ENCODE measurements around the gene DCTN3. TPM values are rescaled to one million over a fixed set of nuclear protein-coding genes. Genes with fewer than 3 reads are reported as not detected.

Gene DCTN3
- 18.1 and 20.7 TPM in 2 replicates for total RNA-seq (2013; cell fraction: nucleolus; rRNA removed)
- total RNA-seq (2014; rRNA removed) (87.3 and 103 TPM in 2 replicates), total RNA-seq (2014; rRNA removed; fragmentation: Illumina TruSeq; extraction: Trizol) (43.2 and 45.6 TPM in 2 replicates), total RNA-seq (2021) (74.6 and 79.1 TPM in 2 replicates), polyA plus RNA-seq (2011; rRNA removed) (56.5 and 75.6 TPM in 2 replicates), polyA plus RNA-seq (2014; fragmentation: Illumina TruSeq; extraction: Trizol) (26.9 and 57.8 TPM in 2 replicates), polyA plus RNA-seq (2014; fragmentation: Nextera tagmentation; extraction: Ambion mirVana) (10 to 100 TPM; 19.0 to 52.0 TPM), polyA plus RNA-seq (2014; rRNA removed) (66.7 and 68.0 TPM in 2 replicates), polyA plus RNA-seq (2016; fragmentation: Nextera tagmentation; extraction: Ambion mirVana) (100 to 1,000 TPM; 101 to 120 TPM), polyA minus RNA-seq (2011; rRNA and poly(A)+ RNA removed) (45.4 and 61.2 TPM in 2 replicates), Bru-seq, nascent RNA (percentile 85 among the genes with signal in this experiment), BruChase-seq, experiment 1, labeled RNA remaining after a 6-hour chase (percentile 82 among the genes with signal in this experiment), BruChase-seq, experiment 2, labeled RNA remaining after a 2-hour chase (percentile 75 among the genes with signal in this experiment)
- 115 TPM for polyA plus RNA-seq (2011; ENCODE audit: low read depth)
- polyA plus RNA-seq (2011; cell fraction: cytosol; rRNA removed): 102 TPM in 2 replicates
- 94.9 and 105 TPM in 2 replicates for polyA plus RNA-seq (2011; cell fraction: nucleus; rRNA removed)
- polyA plus RNA-seq (2012): 101 and 126 TPM in 2 replicates
- 12.0 and 16.7 TPM in 2 replicates for polyA minus RNA-seq (2011; cell fraction: cytosol; rRNA and poly(A)+ RNA removed)
- 24.7 and 43.0 TPM in 2 replicates for polyA minus RNA-seq (2011; cell fraction: nucleus; rRNA and poly(A)+ RNA removed)
- long read RNA-seq, experiment 1, transcript DCTN3-201 (7 exons, 808 nt): major isoform, 48 of 53 reads
- long read RNA-seq, experiment 1, partial matches to known transcripts: 0 of 53 reads
- long read RNA-seq, experiment 1, other reads (novel, unspliced or antisense): 3 of 53 reads
- long read RNA-seq, experiment 2, transcript DCTN3-201 (7 exons, 808 nt): major isoform, 105 of 116 reads
- long read RNA-seq, experiment 2, partial matches to known transcripts: 1 of 116 reads
- long read RNA-seq, experiment 2, other reads (novel, unspliced or antisense): 6 of 116 reads

DNA sequence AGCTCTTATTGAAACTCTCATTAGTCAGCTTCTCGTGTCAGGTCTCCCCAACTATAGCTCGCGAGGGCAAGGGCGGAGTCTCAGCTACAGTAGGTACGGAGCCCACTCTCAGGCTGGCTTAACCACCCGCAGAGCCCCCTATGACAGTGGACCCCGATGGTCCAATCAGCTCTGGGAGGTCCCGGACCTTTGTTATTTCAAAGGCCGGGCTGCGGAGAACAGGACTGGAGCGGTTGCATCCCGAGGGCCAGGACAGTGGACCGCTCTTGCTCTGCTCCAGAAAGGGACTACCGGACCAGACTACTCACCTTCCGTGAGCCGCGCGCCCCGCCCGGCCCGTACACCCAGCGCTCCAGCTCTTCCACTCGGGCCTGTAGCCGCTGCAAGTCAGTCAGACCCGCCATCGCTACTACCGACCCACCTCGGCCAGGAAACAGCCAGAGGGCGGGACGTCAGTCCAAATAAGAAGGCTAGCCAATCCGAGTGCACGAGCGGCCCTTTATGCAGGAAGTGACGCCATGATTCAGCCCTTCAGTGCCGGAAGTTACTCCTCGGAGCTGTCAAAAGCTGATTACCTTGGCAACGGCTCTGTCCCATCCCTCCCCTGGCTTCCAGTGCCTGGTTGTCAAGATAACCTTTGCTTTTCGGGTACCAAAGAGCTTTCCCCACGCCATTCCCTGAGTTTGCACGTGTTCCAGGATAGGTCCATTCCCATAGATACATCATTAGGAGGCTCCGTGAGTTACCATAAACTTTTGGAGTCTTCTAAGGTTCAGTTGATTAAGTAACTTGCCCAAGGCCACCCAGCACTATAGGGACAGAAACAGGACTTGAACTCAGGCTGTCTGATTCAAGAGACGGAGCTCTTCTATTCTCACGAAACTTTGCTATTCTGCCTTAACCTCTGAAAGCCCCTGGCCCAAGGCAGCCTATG, at the start of gene DCTN3:
DCTN3 (minus strand) TSS at position 435 of the 934 bp plus-strand sequence; CDS start at position 404, 31 bp downstream.
- TSS peak; percentile 70 for BruUV-seq (replicated peaks)
- DNase-seq (ENCODE audit: low read depth, low spot score) (peak; percentile 77), FAIRE-seq (peak; percentile 100), ATAC-seq (peak; percentile 100)
- POLR2A ChIA-PET: interaction anchor here (0.9 to 1.5 kb wide), 5 partner anchors 9 to 43 kb away, joined by 3 to 8 read pairs (median 6); partner anchors contain the start of genes RPP25L and SIGMAR1
- RAD21 ChIA-PET (ENCODE audit: unreplicated experiment): interaction anchor here (0.7 to 1.9 kb wide), 4 partner anchors 14 to 45 kb away, joined by 3 to 9 read pairs (median 6); partner anchors contain the start of gene SIGMAR1
- Histone ChIP-seq H3K27me3 (replicated peaks in 1 of 2; ENCODE audit: control insufficient read depth in 2 of 2, insufficient read depth in 2 of 2, low read length in 1 of 2) (peaks cover 6 to 7% of the 10 kb centered on the region in 2 experiments; a peak in 2 of 4 replicates), H2AFZ (ENCODE audit: control insufficient read depth, low read depth, low read length) (peak within 1 kb of the TSS; percentile 98), H3K36me3 (ENCODE audit: control insufficient read depth in 2 of 2, insufficient read depth in 2 of 2, low read length in 1 of 2) (peaks cover 3 to 4% of the 10 kb centered on the region in 2 experiments; a peak in 2 of 4 replicates), H3K79me2 (ENCODE audit: control insufficient read depth, insufficient read depth, low read length) (peaks cover 2% of the 10 kb centered on the region; the same call in 1 of the 2 replicates), H3K4me1 (ENCODE audit: control insufficient read depth, insufficient read depth, low read length) (peaks cover 6% of the 10 kb centered on the region), H3K9me3 (replicated peaks; ENCODE audit: control insufficient read depth, insufficient read depth, low read length) (no peaks in the 10 kb centered on the region; the same call in 2 of the 3 replicates), H3K27ac (ENCODE audit: control insufficient read depth, insufficient read depth) (peak within 1 kb of the TSS; percentile 14; the same call in 1 of the 2 replicates), H3K4me3 (peak within 1 kb of the TSS; percentile 96), H4K20me1 (ENCODE audit: control insufficient read depth, insufficient read depth) (no peaks in the 10 kb centered on the region), H3K9ac (ENCODE audit: control insufficient read depth, insufficient read depth, low read length) (peak within 1 kb of the TSS; percentile 84), H3K4me2 (ENCODE audit: control insufficient read depth, insufficient read depth) (peak within 1 kb of the TSS; percentile 84)
- intact Hi-C loops (cut with micrococcal nuclease; ENCODE audit: unreplicated experiment) (no loop called here), in situ Hi-C loops (cut with MboI) (no loop called here)
- CTCF ChIA-PET: interaction anchor here (0.8 to 4.9 kb wide), 8 partner anchors 9 to 242 kb away, joined by 3 to 58 read pairs (median 6); partner anchors contain the start of genes RPP25L and SIGMAR1
- SMC1A ChIA-PET (ENCODE audit: uncharacterized antibody, unreplicated experiment): interaction anchor here (0.6 to 2.6 kb wide), 8 partner anchors 8 to 82 kb away, joined by 3 to 12 read pairs (median 4); partner anchors contain the start of gene RPP25L
- 4% methylated on average over 43 of the region's 43 CpGs for WGBS (ENCODE audit: insufficient coverage, insufficient replicate concordance, low lambda C conversion rate, missing lambda C conversion rate)
- TF ChIP-seq IKZF1 (conservative IDR thresholded peaks at IDR 0.05) (0 out of 2 replicates have a peak, but pooled peaks have one; percentile 8), CREB1 (IDR thresholded peaks at IDR 0.05; ENCODE audit: low read depth) (peak; percentile 93), TARDBP (IDR thresholded peaks at IDR 0.05; ENCODE audit: borderline replicate concordance) (no peak), LARP7 (IDR thresholded peaks at IDR 0.05) (peak; percentile 41; the same call in 1 of the 2 replicates), PML (IDR thresholded peaks at IDR 0.05; ENCODE audit: low read length) (no peak), FOS (IDR thresholded peaks at IDR 0.05; ENCODE audit: borderline replicate concordance, extremely low read depth, insufficient read length) (no peak), FOXK2 (IDR thresholded peaks at IDR 0.05) (no peak), POU2F2 (IDR thresholded peaks at IDR 0.05; ENCODE audit: borderline replicate concordance, low read depth, low read length) (peak; percentile 44; the same call in 2 of the 3 replicates), NBN (IDR thresholded peaks at IDR 0.05) (0 out of 2 replicates have a peak, but pooled peaks have one; percentile 46), KAT2A (conservative IDR thresholded peaks at IDR 0.05; ENCODE audit: control insufficient read depth, low read depth, low read length) (no peak), GATAD2B (conservative IDR thresholded peaks at IDR 0.05; ENCODE audit: low read depth) (peak; percentile 39; the same call in 1 of the 2 replicates), BMI1 (IDR thresholded peaks at IDR 0.05; ENCODE audit: borderline replicate concordance) (peak; percentile 93), RFX5 (IDR thresholded peaks at IDR 0.05; ENCODE audit: low read depth, low read length) (peak; percentile 60; the same call in 1 of the 2 replicates), HDGF (IDR thresholded peaks at IDR 0.05) (0 out of 2 replicates have a peak, but pooled peaks have one; percentile 41)
- TF ChIP-seq, protein P1, sequence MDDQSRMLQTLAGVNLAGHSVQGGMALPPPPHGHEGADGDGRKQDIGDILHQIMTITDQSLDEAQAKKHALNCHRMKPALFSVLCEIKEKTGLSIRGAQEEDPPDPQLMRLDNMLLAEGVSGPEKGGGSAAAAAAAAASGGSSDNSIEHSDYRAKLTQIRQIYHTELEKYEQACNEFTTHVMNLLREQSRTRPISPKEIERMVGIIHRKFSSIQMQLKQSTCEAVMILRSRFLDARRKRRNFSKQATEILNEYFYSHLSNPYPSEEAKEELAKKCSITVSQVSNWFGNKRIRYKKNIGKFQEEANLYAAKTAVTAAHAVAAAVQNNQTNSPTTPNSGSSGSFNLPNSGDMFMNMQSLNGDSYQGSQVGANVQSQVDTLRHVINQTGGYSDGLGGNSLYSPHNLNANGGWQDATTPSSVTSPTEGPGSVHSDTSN (IDR thresholded peaks at IDR 0.05; ENCODE audit: insufficient replicate concordance, low read depth, low read length): peak; percentile 81
- TF ChIP-seq, protein P2, sequence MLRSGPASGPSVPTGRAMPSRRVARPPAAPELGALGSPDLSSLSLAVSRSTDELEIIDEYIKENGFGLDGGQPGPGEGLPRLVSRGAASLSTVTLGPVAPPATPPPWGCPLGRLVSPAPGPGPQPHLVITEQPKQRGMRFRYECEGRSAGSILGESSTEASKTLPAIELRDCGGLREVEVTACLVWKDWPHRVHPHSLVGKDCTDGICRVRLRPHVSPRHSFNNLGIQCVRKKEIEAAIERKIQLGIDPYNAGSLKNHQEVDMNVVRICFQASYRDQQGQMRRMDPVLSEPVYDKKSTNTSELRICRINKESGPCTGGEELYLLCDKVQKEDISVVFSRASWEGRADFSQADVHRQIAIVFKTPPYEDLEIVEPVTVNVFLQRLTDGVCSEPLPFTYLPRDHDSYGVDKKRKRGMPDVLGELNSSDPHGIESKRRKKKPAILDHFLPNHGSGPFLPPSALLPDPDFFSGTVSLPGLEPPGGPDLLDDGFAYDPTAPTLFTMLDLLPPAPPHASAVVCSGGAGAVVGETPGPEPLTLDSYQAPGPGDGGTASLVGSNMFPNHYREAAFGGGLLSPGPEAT (IDR thresholded peaks at IDR 0.05; ENCODE audit: low read depth): peak; percentile 39; the same call in 1 of the 2 replicates

Measured in GM12878 (cell line).